GM20000 (cell line): ENCODE data around the gene BORCS8.

Source experiments
- DNase-seq: peaks from one replicate; pipeline ENCODE4 v3.0.0; 2012; ENCODE audit warnings: low spot score
- TF ChIP-seq, protein P1 (sequence below): IDR thresholded peaks from 2 replicates; pipeline ENCODE4 v1.5.1; 2012; ENCODE audit warnings: mild to moderate bottlenecking, control low read depth; ENCODE audit errors: extremely low read depth, missing control alignments

BORCS8 gene

DNA sequence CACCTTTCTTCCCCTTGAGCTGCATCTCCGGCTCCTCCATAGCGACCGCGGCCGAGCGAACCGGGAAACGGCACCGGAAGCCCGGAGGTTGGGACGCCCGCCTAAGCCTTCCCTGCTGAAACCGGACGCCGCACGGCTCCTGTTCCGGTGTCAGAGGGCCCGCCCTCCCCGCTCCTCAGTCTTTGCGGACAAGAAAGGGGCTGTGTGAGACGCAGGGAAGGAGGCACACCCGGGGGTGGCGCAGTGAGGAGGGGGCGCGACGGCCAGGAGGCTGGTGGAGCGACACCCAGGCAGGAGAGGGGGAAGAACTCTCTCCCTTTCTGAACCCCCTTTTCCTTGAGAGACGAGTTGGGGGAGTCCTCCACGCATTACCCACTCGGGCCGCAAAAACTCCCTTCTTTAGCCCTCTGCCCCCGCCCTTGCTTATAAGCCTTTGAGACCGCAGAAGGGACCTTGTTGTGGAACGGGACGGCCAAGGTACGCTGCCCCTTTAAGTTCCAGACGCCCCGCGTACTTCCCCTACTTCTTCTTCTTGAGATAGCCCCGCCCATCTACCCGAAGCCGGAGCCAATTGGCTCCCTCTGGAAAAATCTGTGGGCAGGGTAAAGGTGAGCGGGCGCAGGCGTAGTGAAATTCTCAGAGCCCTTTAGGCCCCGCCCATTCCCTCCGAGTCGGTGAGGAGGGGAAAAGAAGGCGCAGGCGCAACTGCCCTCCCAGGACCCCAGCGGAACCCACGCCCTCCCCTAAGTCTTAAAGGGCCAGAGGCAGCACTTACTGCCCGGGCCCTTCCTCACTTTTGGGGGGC, at the start of gene BORCS8, which contains the start of gene RFXANK:
Gene BORCS8, minus strand, starts transcription at position 75 of the 805 bp plus-strand sequence. Its CDS starts 35 bp downstream, at position 40.
Gene RFXANK, plus strand, starts transcription at position 181 of the 805 bp plus-strand sequence. CDS start 1,689 bp downstream, outside the sequence.
- TF ChIP-seq, protein P1, sequence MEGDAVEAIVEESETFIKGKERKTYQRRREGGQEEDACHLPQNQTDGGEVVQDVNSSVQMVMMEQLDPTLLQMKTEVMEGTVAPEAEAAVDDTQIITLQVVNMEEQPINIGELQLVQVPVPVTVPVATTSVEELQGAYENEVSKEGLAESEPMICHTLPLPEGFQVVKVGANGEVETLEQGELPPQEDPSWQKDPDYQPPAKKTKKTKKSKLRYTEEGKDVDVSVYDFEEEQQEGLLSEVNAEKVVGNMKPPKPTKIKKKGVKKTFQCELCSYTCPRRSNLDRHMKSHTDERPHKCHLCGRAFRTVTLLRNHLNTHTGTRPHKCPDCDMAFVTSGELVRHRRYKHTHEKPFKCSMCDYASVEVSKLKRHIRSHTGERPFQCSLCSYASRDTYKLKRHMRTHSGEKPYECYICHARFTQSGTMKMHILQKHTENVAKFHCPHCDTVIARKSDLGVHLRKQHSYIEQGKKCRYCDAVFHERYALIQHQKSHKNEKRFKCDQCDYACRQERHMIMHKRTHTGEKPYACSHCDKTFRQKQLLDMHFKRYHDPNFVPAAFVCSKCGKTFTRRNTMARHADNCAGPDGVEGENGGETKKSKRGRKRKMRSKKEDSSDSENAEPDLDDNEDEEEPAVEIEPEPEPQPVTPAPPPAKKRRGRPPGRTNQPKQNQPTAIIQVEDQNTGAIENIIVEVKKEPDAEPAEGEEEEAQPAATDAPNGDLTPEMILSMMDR: no peak
- DNase-seq: peak; percentile 95

DNA sequence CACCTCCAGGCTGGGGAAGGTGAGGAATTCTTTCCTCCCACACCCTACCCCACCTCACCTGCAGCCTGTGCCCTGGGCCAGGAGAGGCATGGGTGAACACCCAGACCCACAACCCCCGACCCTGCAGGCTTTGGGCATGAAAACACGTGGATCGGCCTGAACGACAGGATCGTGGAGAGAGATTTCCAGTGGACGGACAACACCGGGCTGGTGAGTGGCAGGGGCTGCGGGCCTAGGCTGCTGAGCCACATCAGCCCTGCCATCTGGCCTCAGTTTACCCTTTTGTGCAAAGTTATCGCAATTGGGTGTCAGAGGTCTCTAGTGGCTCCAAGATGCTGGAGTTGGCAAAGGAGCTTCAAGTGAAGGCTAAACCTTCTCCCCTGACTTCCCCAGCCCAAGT, 48.5 kb upstream of the BORCS8 start:
- TF ChIP-seq, protein P1: no peak

DNA sequence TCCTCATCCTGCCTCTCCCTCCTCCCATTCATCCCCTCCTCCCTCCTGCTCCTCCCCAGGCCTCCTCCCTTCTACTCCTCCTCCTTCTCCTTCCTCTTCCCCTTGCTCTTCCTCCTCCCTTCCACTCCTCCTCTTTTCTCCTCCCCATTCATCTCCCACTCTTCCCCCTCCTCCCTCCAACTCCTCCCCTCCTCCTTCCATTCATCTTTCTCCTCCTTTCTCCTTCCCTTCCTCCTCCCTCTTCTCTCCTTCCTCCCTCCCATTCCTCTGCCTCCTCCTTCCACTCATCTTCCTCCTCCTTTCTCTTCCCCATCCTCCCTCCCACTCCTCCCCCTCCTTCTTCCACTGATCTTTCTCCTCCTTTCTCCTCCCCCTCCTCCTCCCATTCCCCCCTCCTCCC, 47.7 kb upstream of the BORCS8 start:
- TF ChIP-seq, protein P1: no peak
- no peak for DNase-seq

More for the DNA sequence above, 48.5 kb upstream of the BORCS8 start:
- DNase-seq: no peak

DNA sequence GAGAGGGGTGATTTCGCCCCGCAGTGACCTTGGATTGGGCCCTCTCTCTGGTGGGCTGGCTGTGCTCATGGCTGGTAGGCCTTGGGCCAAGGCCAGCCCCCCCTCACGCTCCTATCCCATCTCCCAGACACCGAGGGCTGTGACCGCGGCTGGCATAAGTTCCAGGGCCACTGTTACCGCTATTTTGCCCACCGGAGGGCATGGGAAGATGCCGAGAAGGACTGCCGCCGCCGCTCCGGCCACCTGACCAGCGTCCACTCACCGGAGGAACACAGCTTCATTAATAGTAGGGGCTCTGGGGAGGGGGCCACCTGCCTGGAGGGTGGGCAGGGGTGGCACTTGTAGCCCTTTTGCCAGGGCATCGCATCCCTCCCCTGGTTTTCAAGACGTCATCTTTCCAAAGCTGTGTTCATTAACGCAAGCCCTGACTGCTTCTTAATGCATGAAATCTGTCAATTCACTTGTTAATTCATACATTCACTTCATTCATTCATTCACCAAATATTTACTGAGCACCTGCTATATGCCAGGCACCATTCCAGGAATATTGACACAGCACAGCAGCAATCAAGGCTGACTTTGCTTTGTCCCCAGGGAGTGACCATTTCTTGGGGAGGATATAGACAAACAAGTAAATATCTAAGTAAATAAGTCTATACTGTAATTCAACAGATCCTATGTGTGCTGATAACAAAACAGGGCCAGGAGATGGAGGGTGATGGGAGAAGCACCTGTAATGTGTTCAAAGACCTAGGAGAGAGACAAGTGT, 46.4 kb upstream of the BORCS8 start:
- no peak for DNase-seq
- TF ChIP-seq, protein P1: no peak

DNA sequence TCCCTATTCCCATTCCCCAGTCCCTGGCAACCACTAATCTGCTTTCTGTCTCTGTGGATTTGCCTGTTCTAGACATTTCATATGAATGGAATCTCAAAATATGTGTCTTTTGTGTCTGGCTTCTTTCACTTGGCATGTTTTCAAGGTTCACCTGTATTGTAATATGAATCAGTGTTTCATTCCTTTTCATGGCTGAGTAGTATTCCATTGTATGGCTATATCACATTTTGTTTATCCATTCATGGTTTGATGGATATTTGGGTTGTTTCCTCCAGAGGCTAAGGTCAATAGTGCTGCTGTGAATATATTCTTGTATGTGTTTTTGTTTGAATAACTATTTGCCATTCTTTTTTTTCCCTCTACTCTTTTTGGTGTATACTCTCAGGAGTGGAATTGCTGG, 44.2 kb upstream of the BORCS8 start:
- no peak for DNase-seq
- TF ChIP-seq, protein P1: no peak

DNA sequence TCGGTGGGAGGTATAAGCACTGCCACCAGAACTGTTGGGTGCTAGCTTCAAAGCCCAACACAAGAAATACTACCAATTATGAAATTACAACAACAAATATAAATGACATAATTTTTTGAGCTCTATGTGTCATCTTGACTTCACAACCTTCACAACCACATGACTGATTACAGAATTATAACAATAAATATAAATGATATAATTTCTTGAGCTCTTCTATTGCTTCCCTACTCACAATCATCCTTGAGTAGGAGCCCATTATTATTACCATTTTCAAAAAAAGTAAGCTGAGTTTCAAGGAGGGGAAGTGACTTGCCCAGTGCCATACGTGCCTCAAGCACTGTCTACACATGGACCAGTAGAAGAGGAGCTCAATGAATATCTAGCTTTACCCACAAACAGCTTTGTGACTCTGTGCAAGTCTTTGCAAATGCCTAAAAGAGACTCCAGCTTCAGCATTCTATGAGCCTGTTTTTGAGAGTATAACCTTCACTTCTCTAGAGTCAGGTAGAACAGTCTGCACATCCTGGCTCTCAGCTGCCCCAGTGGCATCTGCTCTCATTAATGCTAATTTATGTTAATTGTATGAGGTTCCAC, 42.4 kb upstream of the BORCS8 start:
- TF ChIP-seq, protein P1: no peak

More for the DNA sequence above, 42.4 kb upstream of the BORCS8 start:
- no peak for DNase-seq
